Stomach (tissue), 9 donors: ENCODE data around the gene RNF208. TPM values are rescaled to one million over a fixed set of nuclear protein-coding genes. Genes with fewer than 3 reads are reported as not detected.

ENCODE experiments used
- DNase-seq, 2 donors: peaks; one replicate each; pipeline versions ENCODE4 v3.0.0 to v3.0.0-alpha.2; 2013 to 2019
- H3K27ac ChIP-seq, 5 donors: fragments of 200-600 bp in 4 of 5; sonication (generic) in 4 of 5; one replicate each; pipeline ENCODE4 v1.5.1; 2013 to 2019; ENCODE audit warnings: mild to moderate bottlenecking in 1 of 5, moderate library complexity in 1 of 5
- H3K27me3 ChIP-seq, 3 donors: fragments of 200-600 bp; sonication (generic); one replicate each; pipeline ENCODE4 v1.5.1; 2017 to 2019; ENCODE audit warnings: mixed run types in 1 of 3
- H3K36me3 ChIP-seq, 4 donors: fragments of 200-600 bp; sonication (generic); 1 replicate in 3 of 4; 2 replicates in 1 of 4; pipeline ENCODE4 v1.5.1; 2016 to 2019
- H3K4me1 ChIP-seq, 4 donors: fragments of 200-600 bp; sonication (generic); one replicate each; pipeline ENCODE4 v1.5.1; 2016 to 2019
- H3K4me3 ChIP-seq, 4 donors: fragments of 200-600 bp; sonication (generic) in 3 of 4; one replicate each; pipeline ENCODE4 v1.5.1; 2016 to 2019; ENCODE audit warnings: mild to moderate bottlenecking in 1 of 4
- H3K9me3 ChIP-seq, 4 donors: fragments of 200-600 bp; sonication (generic); one replicate each; pipeline ENCODE4 v1.5.1; 2016 to 2019
- EP300 ChIP-seq: sonication (generic); formaldehyde crosslinking; IDR thresholded peaks from one replicate; pipeline ENCODE4 v1.6.1; 2017; ENCODE audit warnings: antibody characterized with exemption
- POLR2A ChIP-seq, 4 donors: fragments of 450-650 bp; IDR thresholded peaks; one replicate each; pipeline ENCODE4 v1.6.1; 2016; ENCODE audit warnings: antibody characterized with exemption in 4 of 4, control low read depth in 2 of 4, mild to moderate bottlenecking in 1 of 4, moderate library complexity in 1 of 4
- POLR2AphosphoS5 ChIP-seq, 3 donors: sonication (generic); formaldehyde crosslinking; IDR thresholded peaks; one replicate each; pipeline ENCODE4 v1.6.1; 2016; ENCODE audit warnings: antibody characterized with exemption in 3 of 3
- WGBS, 5 donors: extraction: QIAGEN DNeasy Blood & Tissue Kit in 3 of 5; methylation state at CpG; one replicate each; pipeline versions ENCODE4 v1.1.5 to v1.1.7; 2013 to 2018; 5-methylcytosine and 5-hydroxymethylcytosine counted together
- intact Hi-C: fragments of 100-400 bp; cut with DNase I; formaldehyde crosslinking; loops from one replicate; pipeline ENCODE4 v1.15.1; 2023; ENCODE audit warnings: low total_unique reads
- polyA plus RNA-seq, 3 donors: library from polyadenylated mRNA; stranded (reverse); fragments of 200-250 nt; gene quantifications; one replicate each; pipeline ENCODE4 v1.2.3, GENCODE V29; 2013
- total RNA-seq, 5 donors: library from RNA; depleted of rRNA; stranded (reverse); fragments of >200 nt; gene quantifications; one replicate each; pipeline versions ENCODE4 v1.1.0 to v1.2.3, GENCODE V29; 2014 to 2016
- TF ChIP-seq, protein P1 (sequence below), 7 experiments: fragments of 450-650 bp in 4 of 7; fragments of 200-600 bp in 3 of 7; sonication (generic) in 3 of 7; IDR thresholded peaks; one replicate each; pipeline ENCODE4 v1.5.1; 2016 to 2019; ENCODE audit warnings: antibody characterized with exemption in 7 of 7, control low read depth in 2 of 7, mild to moderate bottlenecking in 1 of 7
- donor health status: healthy with polysubstance abuse.
- donor health status: Bipolar disorder and iron deficiency.
- donor health status: healthy.

RNF208 gene
- total and polyA plus RNA-seq, 8 donors, result 0.45 to 18.7 (median 11.8) TPM; not detected in 1

DNA sequence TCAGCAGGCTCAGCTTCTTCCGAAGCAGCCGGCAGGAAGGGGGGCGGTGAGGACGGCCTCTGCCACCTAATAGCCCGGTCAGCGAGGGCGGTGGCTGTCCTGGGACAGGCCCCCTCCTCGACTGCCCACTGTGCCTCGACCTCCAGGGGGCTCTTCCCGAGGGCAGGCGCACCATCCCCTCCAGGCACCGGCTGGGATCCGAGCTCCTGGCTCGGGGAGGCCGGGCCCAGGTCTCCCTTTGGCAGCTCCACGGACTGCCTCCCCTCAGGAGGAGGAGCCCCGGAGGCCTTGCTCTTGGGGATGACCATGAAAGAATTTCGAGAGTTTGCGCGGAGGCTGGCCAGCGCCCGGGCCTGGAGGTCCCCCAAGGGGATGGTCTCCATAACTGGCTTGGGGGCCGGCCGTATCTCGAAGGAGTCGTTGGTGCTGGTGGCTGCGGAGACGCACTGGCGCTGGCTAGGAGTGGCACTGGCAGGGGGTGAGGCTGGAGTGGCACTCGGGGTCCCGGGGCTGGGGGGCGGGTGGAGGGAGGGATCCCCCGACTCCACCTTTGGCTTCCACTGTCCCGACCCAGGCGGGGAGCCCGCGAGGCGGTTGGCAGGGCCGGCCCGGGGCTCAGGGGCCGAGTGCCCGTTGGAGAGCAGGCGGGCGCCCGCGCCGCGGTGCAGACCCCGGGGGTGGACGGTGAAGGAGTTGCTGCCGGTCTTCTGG is 22.5 kb downstream of the RNF208 start:
- peak in 1 of 2 donors; percentile 48 for DNase-seq
- Histone ChIP-seq H3K9me3 (no peaks in the 10 kb centered on the region), H3K36me3 (no peaks in the 10 kb centered on the region), H3K27me3 (no peaks in the 10 kb centered on the region), H3K4me1 (peaks cover 74 to 90% (median 89%) of the 10 kb centered on the region in 4 donors), H3K27ac (peak overlapping the region; percentile 78 to 97 (median 86)), H3K4me3 (peak overlapping the region; percentile 63 to 78 (median 66))
- TF ChIP-seq, protein P1, sequence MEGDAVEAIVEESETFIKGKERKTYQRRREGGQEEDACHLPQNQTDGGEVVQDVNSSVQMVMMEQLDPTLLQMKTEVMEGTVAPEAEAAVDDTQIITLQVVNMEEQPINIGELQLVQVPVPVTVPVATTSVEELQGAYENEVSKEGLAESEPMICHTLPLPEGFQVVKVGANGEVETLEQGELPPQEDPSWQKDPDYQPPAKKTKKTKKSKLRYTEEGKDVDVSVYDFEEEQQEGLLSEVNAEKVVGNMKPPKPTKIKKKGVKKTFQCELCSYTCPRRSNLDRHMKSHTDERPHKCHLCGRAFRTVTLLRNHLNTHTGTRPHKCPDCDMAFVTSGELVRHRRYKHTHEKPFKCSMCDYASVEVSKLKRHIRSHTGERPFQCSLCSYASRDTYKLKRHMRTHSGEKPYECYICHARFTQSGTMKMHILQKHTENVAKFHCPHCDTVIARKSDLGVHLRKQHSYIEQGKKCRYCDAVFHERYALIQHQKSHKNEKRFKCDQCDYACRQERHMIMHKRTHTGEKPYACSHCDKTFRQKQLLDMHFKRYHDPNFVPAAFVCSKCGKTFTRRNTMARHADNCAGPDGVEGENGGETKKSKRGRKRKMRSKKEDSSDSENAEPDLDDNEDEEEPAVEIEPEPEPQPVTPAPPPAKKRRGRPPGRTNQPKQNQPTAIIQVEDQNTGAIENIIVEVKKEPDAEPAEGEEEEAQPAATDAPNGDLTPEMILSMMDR (IDR thresholded peaks at IDR 0.05), result no peak
- TF ChIP-seq POLR2A (IDR thresholded peaks at IDR 0.05) (no peak), EP300 (no peak), POLR2AphosphoS5 (IDR thresholded peaks at IDR 0.05) (no peak)
- intact Hi-C loops, result no loop called here
- WGBS, 5 donors, result 9 to 17% (median 10%) methylated on average over 27 to 51 of the region's 51 CpGs

DNA sequence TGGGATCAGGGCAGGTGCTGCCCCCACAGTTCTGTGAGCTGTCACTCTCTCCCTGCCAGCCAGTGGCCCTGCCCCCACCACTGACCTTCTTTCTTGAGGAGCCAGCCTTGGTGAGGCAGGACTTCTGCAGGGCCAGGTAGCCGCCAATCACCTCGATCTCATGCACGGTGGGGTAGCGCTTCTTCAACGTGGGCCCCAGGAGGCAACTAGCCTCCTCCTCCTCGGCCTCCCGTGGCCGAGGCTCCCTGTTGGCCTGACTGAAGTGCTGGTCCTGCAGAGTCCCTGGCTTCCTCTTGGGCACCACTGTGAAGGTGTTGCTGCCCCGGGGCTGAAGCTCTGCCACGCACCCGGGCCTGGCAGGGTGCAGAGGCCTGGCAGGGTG is 23.1 kb downstream of the RNF208 start:
- WGBS, 5 donors, result 25 to 81% (median 54%) methylated on average over 8 to 11 of the region's 11 CpGs
- peak overlapping the region; percentile 63 to 78 (median 66) for H3K4me3 ChIP-seq

DNA sequence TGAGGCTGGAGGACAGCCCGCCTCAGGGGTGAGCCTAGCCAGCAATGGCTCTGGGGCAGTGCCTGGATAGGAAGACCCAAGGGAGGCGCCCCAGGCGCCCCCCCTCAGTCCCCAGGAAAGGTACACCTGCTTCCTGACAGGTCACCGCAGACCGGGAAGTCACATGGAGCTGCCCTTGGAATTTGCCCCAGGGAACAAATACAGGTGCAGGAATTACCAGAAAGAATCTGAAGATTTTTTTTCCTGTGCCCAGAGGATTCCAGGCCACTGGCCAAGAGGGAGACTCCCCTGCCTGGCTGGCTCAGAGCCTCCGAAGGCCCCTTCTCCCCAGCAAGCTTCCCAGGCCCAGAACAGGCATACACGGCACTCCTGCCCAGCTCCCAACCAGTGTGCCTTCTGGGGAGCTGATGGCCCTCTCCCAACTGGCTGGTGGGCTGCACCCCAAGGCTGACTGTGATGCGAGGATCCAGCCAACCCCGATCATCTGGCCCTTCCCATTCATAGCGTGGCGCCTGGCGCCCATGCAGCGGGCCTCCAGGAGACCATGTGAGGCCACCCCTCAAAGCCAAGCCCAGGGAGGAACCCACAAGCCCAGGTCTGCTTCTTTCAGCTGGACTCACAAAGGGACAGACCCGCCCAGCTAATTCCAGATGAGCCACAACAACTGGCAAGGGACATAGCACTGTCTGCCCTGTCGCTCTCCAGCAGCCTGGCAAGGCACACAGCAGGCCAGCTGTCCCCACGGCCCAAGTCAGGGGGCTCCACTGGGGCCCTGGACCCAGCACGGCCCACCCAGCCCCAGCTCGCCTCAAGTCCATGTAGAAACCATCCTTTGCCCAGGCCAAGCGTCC is 23.8 kb downstream of the RNF208 start:
- Histone ChIP-seq H3K4me1 (peaks cover 70 to 90% (median 87%) of the 10 kb centered on the region in 4 donors), H3K27ac (peak overlapping the region; percentile 78 to 97 (median 86)), H3K36me3 (no peaks in the 10 kb centered on the region), H3K9me3 (no peaks in the 10 kb centered on the region), H3K27me3 (no peaks in the 10 kb centered on the region), H3K4me3 (peak overlapping the region; percentile 63 to 78 (median 66))
- intact Hi-C loops, result no loop called here
- peak; percentile 75 to 86 for DNase-seq
- TF ChIP-seq POLR2A (IDR thresholded peaks at IDR 0.05) (no peak), POLR2AphosphoS5 (IDR thresholded peaks at IDR 0.05) (peak in 2 of 3 donors; percentile 54 to 55)
- 35 to 52% (median 51%) methylated on average over 7 to 19 of the region's 19 CpGs for WGBS, 5 donors

More for the DNA sequence above, 23.1 kb downstream of the RNF208 start:
- Histone ChIP-seq H3K36me3 (no peaks in the 10 kb centered on the region), H3K27me3 (no peaks in the 10 kb centered on the region), H3K4me1 (peaks cover 74 to 90% (median 87%) of the 10 kb centered on the region in 4 donors), H3K9me3 (no peaks in the 10 kb centered on the region), H3K27ac (peak overlapping the region; percentile 78 to 97 (median 86))
- peak in 1 of 2 donors; percentile 38 for DNase-seq
- intact Hi-C loops, result no loop called here
- no peak for TF ChIP-seq POLR2A (IDR thresholded peaks at IDR 0.05)
- no peak for TF ChIP-seq POLR2AphosphoS5 (IDR thresholded peaks at IDR 0.05)
- TF ChIP-seq, protein P1 (IDR thresholded peaks at IDR 0.05), result no peak
- no peak for TF ChIP-seq EP300

DNA sequence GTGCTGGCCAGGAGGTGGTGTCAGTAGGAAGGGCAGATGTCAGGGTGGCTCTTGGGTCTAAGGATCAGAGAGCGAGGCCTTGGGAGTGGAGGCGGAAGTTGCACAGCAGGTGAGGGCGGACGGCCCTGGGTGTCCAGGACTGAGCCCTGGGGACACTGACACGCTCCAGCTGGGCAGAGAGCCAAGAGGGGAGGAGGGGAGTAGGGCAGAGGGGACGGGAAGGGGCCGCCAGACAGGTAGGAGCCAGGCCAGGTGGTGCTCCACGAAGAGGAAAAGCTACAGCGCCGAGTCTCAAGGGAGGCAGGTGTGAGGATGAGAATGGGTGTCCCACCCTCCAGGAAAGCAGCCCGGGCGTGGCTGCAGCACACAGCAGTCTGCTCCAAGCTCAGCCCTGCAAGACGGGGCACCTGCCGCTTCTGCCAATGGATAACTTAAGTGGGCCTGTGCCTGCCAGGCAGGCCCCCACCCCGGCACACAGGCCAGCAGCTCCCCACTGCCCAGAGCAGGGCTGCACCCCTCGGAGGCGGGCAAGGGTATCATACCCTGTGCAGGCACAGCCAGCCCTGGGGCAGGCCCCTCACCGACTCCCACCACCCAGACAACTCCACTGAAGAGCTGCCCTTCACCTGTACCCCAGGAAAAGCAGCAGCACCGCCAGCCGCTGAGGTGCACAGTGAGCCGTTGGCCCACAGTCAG is 26.4 kb downstream of the RNF208 start:
- no peaks in the 10 kb centered on the region for H3K9me3 ChIP-seq
- intact Hi-C loops, result no loop called here
- WGBS, 5 donors, result 33 to 77% (median 37%) methylated on average over 12 to 21 of the region's 21 CpGs
- peaks cover 6 to 21% (median 19%) of the 10 kb centered on the region in 4 donors for H3K36me3 ChIP-seq
- peak overlapping the region; percentile 78 to 97 (median 86) for H3K27ac ChIP-seq
- H3K4me1 ChIP-seq, result peaks cover 48 to 92% (median 86%) of the 10 kb centered on the region in 4 donors
- peak overlapping the region; percentile 18 to 78 (median 47) for H3K4me3 ChIP-seq
- TF ChIP-seq POLR2A (IDR thresholded peaks at IDR 0.05), result no peak
- TF ChIP-seq EP300, result no peak
- TF ChIP-seq, protein P1 (IDR thresholded peaks at IDR 0.05), result no peak
- TF ChIP-seq POLR2AphosphoS5 (IDR thresholded peaks at IDR 0.05), result peak in 1 of 3 donors; percentile 28
- no peaks in the 10 kb centered on the region for H3K27me3 ChIP-seq
- peak; percentile 83 to 84 for DNase-seq
